Progenitor cell of endocrine pancreas (in vitro differentiated cells): Measurements from ENCODE around the gene MSL1. TPM values are rescaled to one million over a fixed set of nuclear protein-coding genes. Genes with fewer than 3 reads are reported as not detected.

Source experiments
- DNase-seq: peaks from one replicate; pipeline ENCODE4 v3.0.0; 2021; ENCODE audit warnings: low spot score; ENCODE audit not compliant: unreplicated experiment
- H3K27ac Mint-ChIP-seq: 2 replicates; pipeline ENCODE4 v1.8.0; 2021; ENCODE audit warnings: mild to moderate bottlenecking, moderate library complexity, mixed read lengths
- H3K27me3 Mint-ChIP-seq: 2 replicates; pipeline ENCODE4 v1.8.0; 2021; ENCODE audit warnings: mixed read lengths
- H3K36me3 Mint-ChIP-seq: 2 replicates; pipeline ENCODE4 v1.8.0; 2022; ENCODE audit warnings: mixed read lengths; ENCODE audit not compliant: insufficient read depth
- H3K4me1 Mint-ChIP-seq: 2 replicates; pipeline ENCODE4 v1.8.0; 2021; ENCODE audit warnings: low read depth, mixed read lengths
- H3K4me3 Mint-ChIP-seq: 2 replicates; pipeline ENCODE4 v1.8.0; 2021; ENCODE audit warnings: low read depth, mild to moderate bottlenecking, moderate library complexity, mixed read lengths
- H3K9me3 Mint-ChIP-seq: 2 replicates; pipeline ENCODE4 v1.8.0; 2021; ENCODE audit warnings: low read depth, mixed read lengths
- CTCF ChIP-seq: fragments of 200-600 bp; sonication (generic); IDR thresholded peaks from one replicate; pipeline ENCODE4 v1.5.0; 2021; ENCODE audit warnings: antibody characterized with exemption, mild to moderate bottlenecking; ENCODE audit not compliant: unreplicated experiment
- total RNA-seq: library from RNA; stranded (reverse); gene quantifications from 2 replicates; pipeline ENCODE4 v1.2.1, GENCODE V29; 2021

MSL1 gene
- total RNA-seq, 1 donor from 2014 or later = 143 TPM

GRCh38 chr17:40122999-40123810 is 1.4 kb downstream of the MSL1 start:
- TF ChIP-seq CTCF = peak; percentile 26
- no peaks in the 10 kb centered on the region for H3K27me3 Mint-ChIP-seq
- peaks cover 28% of the 10 kb centered on the region for H3K4me1 Mint-ChIP-seq
- peak; percentile 41 for DNase-seq
- H3K4me3 Mint-ChIP-seq = peak overlapping the region; percentile 98
- H3K36me3 Mint-ChIP-seq = peaks cover 9% of the 10 kb centered on the region
- peak overlapping the region; percentile 88 for H3K27ac Mint-ChIP-seq
- H3K9me3 Mint-ChIP-seq = no peaks in the 10 kb centered on the region

- Mint-ChIP-seq H3K36me3 (peaks cover 9% of the 10 kb centered on the region), H3K27me3 (no peaks in the 10 kb centered on the region), H3K4me3 (peak overlapping the region; percentile 98), H3K27ac (peak overlapping the region; percentile 88), H3K9me3 (no peaks in the 10 kb centered on the region), H3K4me1 (peaks cover 26% of the 10 kb centered on the region)
- no peak for TF ChIP-seq CTCF
- DNase-seq = no peak
Observed at GRCh38 chr17:40123811-40124114, 2.0 kb downstream of the MSL1 start.

GRCh38 chr17:40124279-40125141 is 2.7 kb downstream of the MSL1 start:
- Mint-ChIP-seq H3K27ac (no peak overlapping the region), H3K4me3 (peak overlapping the region; percentile 98), H3K4me1 (peaks cover 26% of the 10 kb centered on the region), H3K36me3 (peaks cover 14% of the 10 kb centered on the region), H3K9me3 (no peaks in the 10 kb centered on the region), H3K27me3 (no peaks in the 10 kb centered on the region)
- TF ChIP-seq CTCF = no peak
- DNase-seq = no peak

- no peaks in the 10 kb centered on the region for H3K27me3 Mint-ChIP-seq
- H3K9me3 Mint-ChIP-seq = no peaks in the 10 kb centered on the region
- peaks cover 45% of the 10 kb centered on the region for H3K36me3 Mint-ChIP-seq
- peaks cover 14% of the 10 kb centered on the region for H3K4me1 Mint-ChIP-seq
- no peak overlapping the region for H3K4me3 Mint-ChIP-seq
- no peak for DNase-seq
- no peak overlapping the region for H3K27ac Mint-ChIP-seq
- TF ChIP-seq CTCF = peak; percentile 16
Observed at GRCh38 chr17:40129498-40129897, 7.7 kb downstream of the MSL1 start.

- DNase-seq = no peak
- H3K4me1 Mint-ChIP-seq = peaks cover 10% of the 10 kb centered on the region
- no peaks in the 10 kb centered on the region for H3K9me3 Mint-ChIP-seq
- H3K27me3 Mint-ChIP-seq = no peaks in the 10 kb centered on the region
- TF ChIP-seq CTCF = no peak
- no peak overlapping the region for H3K4me3 Mint-ChIP-seq
- peaks cover 51% of the 10 kb centered on the region for H3K36me3 Mint-ChIP-seq
- no peak overlapping the region for H3K27ac Mint-ChIP-seq
Observed at GRCh38 chr17:40130352-40131042, 8.7 kb downstream of the MSL1 start.
